GM13976 (cell line): ENCODE results near the gene BIN1.

Source experiments
- DNase-seq: peaks from one replicate; pipeline ENCODE4 v3.0.0; 2012; ENCODE audit warnings: low spot score
- in situ Hi-C: fragments of 300-500 bp; cut with MboI; formaldehyde crosslinking; loops from one replicate; pipeline ENCODE4 v1.12.0; 2022; ENCODE audit warnings: low sequenced_read_pairs, mixed read lengths, inconsistent platforms; ENCODE audit not compliant: unreplicated experiment
- TF ChIP-seq, protein P1 (sequence below): IDR thresholded peaks from 2 replicates; pipeline ENCODE4 v1.5.1; 2012; ENCODE audit warnings: borderline replicate concordance, mild to moderate bottlenecking; ENCODE audit not compliant: insufficient read depth; ENCODE audit errors: extremely low read depth, missing control alignments, control extremely low read depth

The BIN1 gene

DNA sequence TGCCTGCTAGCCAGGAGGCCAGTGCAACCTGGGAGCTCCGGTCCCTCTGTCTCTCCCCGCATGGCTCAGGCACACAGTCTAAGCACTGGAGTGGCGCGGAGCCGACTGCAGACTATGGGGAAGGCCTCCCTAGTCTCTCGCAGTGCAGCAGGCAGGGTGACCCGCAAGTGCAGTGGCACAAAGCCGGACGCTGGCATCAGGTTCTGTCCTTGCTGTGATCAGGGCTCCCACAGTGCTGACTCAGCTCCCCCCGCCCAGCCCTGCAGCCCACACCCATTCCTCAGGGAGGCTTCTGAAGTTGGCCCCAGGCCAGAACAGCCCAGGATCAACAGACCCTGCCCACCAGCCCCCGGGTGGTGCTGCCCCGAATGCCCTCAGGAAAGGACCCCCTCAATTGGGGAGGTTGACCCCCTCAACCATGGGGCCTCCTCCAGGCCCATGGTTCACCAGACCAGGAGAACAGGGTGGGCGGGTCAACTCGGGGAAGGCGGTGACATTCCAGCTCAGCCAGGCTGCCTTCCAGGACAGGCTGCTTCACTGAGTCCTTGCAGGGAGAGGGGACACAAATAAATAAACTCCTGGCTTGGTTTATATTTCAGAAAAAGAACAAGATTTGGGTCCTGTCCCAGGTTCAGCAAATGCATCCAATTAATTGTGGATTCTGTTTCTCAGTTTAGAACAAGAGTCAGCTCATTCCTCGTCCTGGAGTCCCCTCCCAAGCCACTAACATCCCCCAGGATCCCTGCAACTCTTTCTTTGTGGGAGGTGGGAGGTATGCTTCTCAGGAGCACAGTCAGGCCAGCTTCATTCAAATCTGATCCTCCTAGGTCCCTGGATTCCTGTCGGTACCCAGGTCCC is 12.2 kb downstream of the BIN1 start:
- in situ Hi-C loops = no loop called here
- no peak for DNase-seq
- TF ChIP-seq, protein P1, sequence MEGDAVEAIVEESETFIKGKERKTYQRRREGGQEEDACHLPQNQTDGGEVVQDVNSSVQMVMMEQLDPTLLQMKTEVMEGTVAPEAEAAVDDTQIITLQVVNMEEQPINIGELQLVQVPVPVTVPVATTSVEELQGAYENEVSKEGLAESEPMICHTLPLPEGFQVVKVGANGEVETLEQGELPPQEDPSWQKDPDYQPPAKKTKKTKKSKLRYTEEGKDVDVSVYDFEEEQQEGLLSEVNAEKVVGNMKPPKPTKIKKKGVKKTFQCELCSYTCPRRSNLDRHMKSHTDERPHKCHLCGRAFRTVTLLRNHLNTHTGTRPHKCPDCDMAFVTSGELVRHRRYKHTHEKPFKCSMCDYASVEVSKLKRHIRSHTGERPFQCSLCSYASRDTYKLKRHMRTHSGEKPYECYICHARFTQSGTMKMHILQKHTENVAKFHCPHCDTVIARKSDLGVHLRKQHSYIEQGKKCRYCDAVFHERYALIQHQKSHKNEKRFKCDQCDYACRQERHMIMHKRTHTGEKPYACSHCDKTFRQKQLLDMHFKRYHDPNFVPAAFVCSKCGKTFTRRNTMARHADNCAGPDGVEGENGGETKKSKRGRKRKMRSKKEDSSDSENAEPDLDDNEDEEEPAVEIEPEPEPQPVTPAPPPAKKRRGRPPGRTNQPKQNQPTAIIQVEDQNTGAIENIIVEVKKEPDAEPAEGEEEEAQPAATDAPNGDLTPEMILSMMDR = no peak

DNA sequence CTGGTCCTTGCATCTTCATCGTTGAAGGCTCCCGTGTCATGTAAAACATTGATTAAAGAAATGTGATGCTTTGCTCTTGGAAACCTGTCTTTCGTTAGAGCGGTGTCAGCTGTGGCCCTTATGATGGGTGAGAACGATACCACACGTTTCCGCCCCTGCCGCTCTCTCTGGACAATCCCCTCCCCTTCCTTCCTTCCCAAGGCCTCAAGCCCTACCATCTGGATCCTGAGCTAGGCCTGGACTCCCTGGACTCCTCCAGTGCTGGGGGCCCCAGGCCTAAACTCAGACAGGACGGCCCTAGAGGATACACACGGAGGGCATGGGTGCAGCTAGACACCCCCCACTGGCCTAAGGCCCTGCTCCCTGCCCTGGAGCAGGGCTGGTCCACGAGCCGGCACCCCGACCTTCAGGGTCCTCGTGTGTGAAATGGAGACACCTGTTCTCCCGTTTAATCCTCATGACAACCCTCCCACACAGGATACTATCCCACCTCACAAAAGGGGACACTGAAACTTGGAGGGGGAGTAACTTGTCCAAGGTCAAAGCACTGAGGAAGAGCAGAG is 13.2 kb downstream of the BIN1 start:
- TF ChIP-seq, protein P1 = no peak
- in situ Hi-C loops = no loop called here
- DNase-seq = no peak

DNA sequence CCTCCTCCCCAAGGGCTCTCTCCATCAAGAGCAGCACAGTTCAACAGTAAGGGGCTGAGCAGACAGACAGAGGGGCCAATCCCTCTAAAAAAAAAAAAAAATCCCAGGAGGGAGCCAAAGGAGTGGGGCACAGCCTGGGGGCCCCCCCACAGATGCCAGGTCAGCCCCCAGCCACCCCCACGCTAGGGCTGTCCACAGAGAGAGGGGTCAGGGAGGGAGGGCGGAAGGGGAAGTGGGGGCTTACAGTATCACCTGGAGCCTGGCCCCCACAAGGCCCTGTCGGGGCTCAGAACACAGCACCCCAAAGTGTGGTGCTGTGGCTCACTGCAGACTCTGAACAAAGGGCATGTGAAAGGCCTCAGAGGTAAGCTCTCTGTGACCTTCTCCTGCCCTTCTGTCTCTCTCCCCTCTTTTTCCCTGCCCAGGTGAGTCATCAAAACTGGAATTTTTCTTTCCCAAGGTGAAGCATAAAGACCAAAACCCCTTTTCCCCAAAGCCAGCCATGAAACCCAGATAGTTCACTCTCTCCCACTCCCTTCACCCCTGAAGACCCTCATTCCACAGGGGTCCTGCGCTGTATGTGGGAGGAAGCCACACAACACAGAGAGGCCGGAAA is 13.9 kb downstream of the BIN1 start:
- no peak for DNase-seq
- in situ Hi-C loops = no loop called here
- TF ChIP-seq, protein P1 = no peak

DNA sequence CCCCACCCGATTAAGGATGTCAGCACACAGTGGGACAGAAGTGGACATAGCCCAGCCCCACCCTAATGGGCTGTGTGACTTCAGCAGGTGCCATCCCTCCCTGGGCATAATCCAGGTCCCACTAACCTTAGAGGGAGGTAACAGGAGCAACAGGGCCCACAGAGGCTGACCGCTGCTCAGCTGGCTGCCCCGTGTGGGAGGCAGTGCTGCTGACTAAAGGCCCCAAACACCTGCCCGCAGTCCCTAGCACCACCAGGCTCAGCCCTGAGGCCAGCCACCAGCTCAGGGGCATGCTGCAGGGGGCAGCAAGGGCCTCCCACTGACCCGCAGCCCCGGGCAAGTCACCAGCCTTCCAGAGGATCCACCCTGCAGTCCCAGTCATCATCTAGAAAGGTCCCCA is 14.6 kb downstream of the BIN1 start:
- DNase-seq = no peak
- TF ChIP-seq, protein P1 = no peak
- in situ Hi-C loops = no loop called here

DNA sequence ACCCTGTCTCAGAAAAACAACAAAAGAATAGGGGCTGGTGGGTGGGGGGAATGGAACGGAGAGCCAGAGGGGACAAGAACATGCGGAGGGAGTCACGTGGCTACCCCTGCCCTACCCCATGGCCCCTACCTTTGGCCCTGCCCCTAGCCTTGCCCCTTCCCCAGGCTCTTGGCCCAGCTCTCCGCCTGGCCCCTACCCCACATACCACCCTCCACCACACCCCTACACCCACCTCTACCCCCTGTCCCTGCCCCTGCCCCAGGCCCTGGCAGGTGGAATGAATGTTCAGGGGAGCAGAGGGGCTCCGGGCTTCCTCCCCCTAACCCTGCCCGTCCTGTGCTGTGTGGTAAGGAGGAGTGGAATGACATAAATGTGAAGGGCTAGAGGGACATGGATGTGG is 15.1 kb downstream of the BIN1 start:
- TF ChIP-seq, protein P1 = no peak
- in situ Hi-C loops = no loop called here
- no peak for DNase-seq

DNA sequence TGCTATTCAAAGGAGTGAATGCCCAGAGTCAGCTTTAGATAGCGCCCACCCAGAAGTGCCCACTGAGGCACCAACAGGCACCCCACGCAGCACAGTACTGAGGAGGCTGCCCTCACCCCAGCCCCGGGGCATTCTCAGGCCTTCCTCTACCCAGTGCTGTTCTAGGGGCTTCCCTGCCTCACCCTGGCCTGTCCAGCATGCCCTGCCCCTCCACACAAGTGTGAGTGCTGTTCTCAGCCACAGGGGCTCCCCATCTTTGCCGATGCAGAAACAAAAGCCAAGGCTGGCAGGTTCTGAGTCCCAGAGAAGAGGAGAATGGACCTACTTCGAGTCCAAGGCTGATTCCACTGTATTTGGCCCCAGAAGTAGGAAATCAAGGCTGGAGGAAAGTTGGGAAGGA is 15.8 kb downstream of the BIN1 start:
- TF ChIP-seq, protein P1 = no peak
- no peak for DNase-seq
- in situ Hi-C loops = no loop called here
